HG02763 (cell line): ENCODE results near the gene GRIN1.

ENCODE experiments used
- ATAC-seq: cut with Tn5 transposase; IDR thresholded peaks from one replicate; pipeline ENCODE4 v1.9.1; 2021; ENCODE audit warnings: mild to moderate bottlenecking, moderate library complexity; ENCODE audit not compliant: unreplicated experiment

The GRIN1 gene

GRCh38 chr9:137205126-137206069 is 66.4 kb downstream of the GRIN1 start, which contains the start of the genes NDOR1 and TMEM203:
Gene NDOR1, plus strand, starts transcription at chr9:137205700. Its CDS starts 78 bp downstream, at chr9:137205778.
Gene TMEM203, minus strand, starts transcription at chr9:137205648. Its CDS starts 234 bp downstream, at chr9:137205414.
- no peak for ATAC-seq

GRCh38 chr9:137206602-137207001 is 67.6 kb downstream of the GRIN1 start:
- no peak for ATAC-seq

GRCh38 chr9:137211532-137211931 is 72.6 kb downstream of the GRIN1 start:
- no peak for ATAC-seq

- no peak for ATAC-seq
These were observed 73.6 kb downstream of the GRIN1 start for GRCh38 chr9:137212520-137212919.

GRCh38 chr9:137213160-137214060 is 74.5 kb downstream of the GRIN1 start:
- ATAC-seq, result no peak

GRCh38 chr9:137214620-137215019 is 75.7 kb downstream of the GRIN1 start:
- ATAC-seq, result no peak

GRCh38 chr9:137215196-137215986 is 76.4 kb downstream of the GRIN1 start:
- ATAC-seq, result no peak

GRCh38 chr9:137216188-137216965 is 77.4 kb downstream of the GRIN1 start:
- ATAC-seq, result no peak

- ATAC-seq, result no peak
These were observed 78.6 kb downstream of the GRIN1 start for GRCh38 chr9:137217276-137218211.

GRCh38 chr9:137218212-137218753 is 79.3 kb downstream of the GRIN1 start:
- no peak for ATAC-seq
